DMS53 (cell line): Measurements from ENCODE around the gene APP.

Experiments
- DNase-seq: peaks from one replicate; lab custom pipeline; 2025; lab: John Stamatoyannopoulos, UW

Gene APP

GRCh38 chr21:26127073-26127814, 43.3 kb downstream of the APP start:
- DNase-seq: no peak

GRCh38 chr21:26126168-26126553, 44.4 kb downstream of the APP start:
- DNase-seq: no peak

- DNase-seq: no peak
These were observed 45.0 kb downstream of the APP start for GRCh38 chr21:26125433-26126167.

- no peak for DNase-seq
These were observed 45.7 kb downstream of the APP start for GRCh38 chr21:26124896-26125295.

DNA sequence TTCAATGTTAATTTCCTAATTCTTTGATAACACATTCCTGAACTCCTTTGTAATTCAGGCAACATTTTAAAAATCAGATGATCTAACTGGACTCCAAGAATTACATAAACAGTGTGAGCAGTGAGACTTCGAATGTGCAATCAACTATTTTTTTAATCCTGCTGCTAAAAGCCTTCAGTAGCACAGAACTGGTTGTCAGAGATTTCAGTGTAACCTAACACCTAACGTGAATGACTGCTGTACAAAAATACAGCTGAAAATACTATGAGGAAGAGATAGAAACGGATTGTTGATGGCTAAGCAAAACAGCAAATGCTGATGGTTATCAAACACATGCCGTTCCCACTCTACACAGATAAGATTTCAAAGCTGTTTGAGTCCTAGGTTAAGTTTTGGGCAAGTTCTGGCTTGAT, 46.1 kb downstream of the APP start:
- no peak for DNase-seq

- no peak for DNase-seq
These were observed 47.6 kb downstream of the APP start for GRCh38 chr21:26123012-26123411.

- no peak for DNase-seq
These were observed 49.7 kb downstream of the APP start for GRCh38 chr21:26120828-26121227.

DNA sequence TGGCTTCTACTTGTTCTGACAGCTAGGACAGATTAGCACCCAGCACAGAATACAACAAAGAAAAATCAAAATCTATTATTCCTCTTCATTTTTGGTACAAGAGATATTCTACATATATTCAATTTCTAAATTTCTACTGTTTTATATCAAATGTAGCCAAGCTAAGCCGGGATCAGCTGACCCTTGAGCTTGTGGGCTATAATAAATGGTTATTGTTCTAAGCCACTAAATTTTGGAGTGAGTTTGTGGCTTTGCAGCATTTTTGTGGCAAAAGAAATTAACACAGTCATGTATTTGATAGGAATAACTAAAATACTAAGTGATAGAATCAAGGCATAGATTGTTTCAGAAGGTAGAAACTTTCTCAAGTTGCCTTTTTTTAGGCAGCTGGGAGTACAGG, 50.7 kb downstream of the APP start:
- no peak for DNase-seq

- DNase-seq: no peak
These were observed 51.5 kb downstream of the APP start for GRCh38 chr21:26118938-26119540.

DNA sequence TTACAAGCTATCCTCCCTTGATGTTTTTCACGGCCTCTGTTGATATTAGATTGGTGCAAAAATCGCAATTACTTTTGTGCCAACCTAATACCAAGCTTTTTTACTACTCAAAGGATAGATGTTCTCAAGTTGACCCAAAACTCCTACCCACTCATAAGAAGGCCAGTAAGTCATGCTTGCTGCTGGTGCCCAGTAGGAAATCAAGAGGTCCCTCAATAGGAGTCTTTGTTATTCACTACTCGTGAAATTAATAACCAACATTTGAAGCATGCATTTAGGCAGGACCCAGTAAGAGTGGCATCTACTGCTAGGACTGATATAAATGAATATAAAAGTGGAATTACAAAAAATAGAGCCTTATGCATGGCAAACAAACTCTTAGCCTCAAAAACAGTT, 52.6 kb downstream of the APP start:
- no peak for DNase-seq

DNA sequence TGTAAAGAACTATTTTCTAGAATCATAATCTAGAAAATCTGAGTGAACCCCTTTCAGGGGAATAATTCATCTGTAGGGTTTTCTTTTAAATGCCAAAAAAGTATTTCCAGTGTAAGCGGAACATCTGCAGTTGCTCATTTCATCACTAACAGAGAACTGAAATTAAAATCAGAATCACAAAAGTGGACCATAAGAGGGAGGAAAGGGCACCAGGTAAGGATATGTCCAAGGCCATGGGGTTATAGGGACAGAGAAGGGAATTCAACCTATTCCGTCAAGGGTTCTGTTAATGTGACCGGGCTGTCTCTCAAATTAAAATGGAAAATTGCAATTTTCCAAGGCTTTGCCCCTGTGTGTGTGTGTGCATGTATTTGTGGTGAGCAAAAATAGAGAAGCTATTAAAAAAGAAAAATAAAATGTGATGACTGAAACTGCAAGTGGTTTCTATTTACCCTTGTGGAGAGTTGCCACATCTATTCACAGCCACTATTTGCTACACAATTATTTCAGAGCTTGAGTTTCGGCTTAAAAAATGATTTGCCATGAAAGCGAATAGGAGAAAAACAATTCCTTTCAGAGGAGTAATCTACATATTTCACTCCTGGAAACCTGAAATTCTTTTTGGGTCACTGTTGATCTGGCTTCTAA, 53.1 kb downstream of the APP start:
- DNase-seq: no peak

DNA sequence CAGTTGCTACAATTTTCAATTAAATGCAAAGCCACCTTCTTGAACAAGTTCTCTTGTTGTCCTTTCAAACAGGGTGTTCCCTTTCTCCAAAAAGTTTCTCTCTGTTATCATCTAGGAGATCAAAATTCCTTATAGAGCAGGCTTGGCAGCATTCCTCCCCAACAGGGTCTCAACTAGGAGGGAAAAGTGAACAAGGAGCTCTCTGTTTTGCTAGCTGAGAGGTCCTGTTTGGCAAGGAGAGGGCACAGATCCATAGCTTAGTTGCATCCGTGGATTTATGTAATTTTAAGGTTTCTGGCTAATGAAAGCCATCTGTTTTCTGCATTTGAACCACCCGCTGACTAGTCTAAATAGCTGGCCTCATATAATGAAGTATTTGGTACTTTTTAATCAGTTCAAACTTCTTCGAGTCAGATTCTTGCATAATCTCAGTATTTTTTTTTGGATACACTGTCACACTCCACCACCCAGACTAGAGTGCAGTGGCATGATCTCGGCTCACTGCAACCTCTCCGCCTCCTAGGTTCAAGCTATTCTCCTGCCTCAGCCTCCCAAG, 54.0 kb downstream of the APP start:
- DNase-seq: no peak

DNA sequence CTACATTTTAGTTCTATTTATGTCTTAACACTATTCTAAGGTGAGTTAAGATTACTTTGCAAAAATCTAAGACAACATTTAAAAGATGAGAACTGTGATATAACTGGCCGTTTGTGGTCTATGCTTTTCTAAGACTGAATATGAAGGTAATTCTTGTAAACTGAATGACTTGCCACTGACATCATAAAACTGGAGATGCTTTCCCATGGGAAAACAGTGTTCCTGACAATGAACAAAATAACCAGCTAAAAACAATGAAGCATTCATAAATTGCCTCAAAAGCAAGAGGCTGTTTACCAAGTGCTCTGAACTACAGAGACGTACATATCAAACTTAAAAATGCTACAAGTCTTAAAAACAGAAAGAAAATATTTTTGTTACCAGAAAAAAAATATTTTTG, 54.7 kb downstream of the APP start:
- no peak for DNase-seq

DNA sequence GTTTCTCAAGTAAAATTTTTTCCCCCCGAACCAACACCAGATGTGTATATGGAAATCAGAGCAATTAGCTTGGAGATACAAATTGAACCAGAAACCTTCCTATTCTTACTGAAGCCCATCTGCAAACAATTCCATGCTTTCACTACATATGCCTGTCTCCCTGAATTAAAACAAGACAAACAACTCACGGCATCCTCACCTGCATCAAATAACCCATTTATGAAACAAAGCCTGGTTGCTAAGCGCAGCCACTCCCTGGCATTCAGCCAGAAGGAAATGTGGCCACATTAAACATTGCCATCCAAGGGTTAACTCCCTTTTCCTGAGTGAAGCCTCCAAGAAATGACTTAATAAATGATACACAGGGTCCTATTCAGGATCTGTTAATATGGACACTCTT, 55.3 kb downstream of the APP start:
- peak; percentile 81 for DNase-seq

GRCh38 chr21:26112975-26113374, 57.6 kb downstream of the APP start:
- no peak for DNase-seq

- no peak for DNase-seq
These were observed 58.3 kb downstream of the APP start for GRCh38 chr21:26112127-26112742.

- DNase-seq: no peak
These were observed 59.9 kb downstream of the APP start for GRCh38 chr21:26110715-26111114.

- DNase-seq: no peak
These were observed 63.1 kb downstream of the APP start for GRCh38 chr21:26107429-26107828.

- DNase-seq: no peak
These were observed 64.0 kb downstream of the APP start for GRCh38 chr21:26106562-26106961.

DNA sequence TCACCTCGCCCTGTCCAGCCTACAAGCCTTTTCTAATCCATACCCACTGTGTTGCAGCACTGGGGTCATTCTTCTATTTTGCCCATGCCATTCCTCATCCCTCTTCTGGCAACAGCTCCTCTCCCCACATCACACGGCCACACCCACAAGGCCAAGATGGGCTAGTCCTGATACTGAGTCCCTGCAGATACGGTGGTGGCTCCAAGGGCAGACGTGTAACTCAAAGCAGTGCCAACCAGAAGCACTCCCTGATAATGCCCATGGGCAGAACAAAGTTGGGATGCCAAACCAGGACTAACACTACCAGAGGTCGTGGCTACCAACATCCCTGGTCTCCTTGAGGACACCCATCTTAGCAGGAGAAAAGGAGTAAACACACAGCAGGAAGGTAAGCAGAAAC, 64.8 kb downstream of the APP start:
- DNase-seq: no peak

GRCh38 chr21:26100573-26100972, 70.0 kb downstream of the APP start:
- no peak for DNase-seq

- DNase-seq: no peak
These were observed 70.9 kb downstream of the APP start for GRCh38 chr21:26099610-26100219.
